ENCODE data around the gene ZKSCAN4.

The ZKSCAN4 gene

DNA sequence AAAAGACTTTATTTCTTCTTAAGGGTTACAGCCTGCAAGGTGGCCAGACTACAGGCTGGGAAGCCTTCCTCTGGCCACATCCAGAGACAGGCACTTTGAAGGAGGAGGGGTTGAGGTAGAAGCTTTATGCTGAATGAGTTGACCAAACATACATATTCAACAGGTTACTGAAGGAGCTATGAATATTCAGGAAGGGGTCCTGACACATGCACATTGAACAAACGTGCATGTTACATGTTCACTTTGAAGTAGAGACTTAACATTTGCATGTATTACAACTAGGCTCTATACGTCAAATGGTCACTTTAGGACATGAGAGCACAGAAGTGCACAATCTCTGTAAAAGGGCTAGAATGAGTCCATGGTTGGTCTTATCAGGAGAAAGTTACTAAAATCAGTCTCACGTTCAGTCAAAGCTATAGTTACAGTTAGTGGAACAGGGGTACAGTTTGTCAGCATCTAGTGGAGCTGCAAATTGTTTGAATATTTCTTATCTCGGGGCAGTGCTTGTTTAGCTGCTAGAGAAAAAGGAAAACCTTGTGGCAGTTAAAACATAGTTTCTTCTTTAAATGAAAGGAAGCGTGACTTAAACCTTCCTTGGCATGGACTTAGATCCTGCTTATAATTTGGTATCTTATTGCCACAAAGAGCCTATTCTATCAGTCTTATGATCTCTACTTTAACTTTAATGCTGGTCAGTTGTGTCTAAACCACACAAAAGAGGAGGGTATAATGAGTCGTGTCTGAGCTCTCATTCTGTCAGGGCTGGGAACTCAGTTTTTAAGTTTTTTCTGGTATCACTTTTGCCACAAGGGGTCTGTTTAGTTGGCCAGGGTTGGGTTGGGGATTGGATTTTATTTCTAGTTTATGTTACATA, 31.6 kb downstream of the ZKSCAN4 start:
- WGBS, result 68% methylated on average over 6 of the region's 6 CpGs
- no peaks in the 10 kb centered on the region for H3K36me3 ChIP-seq (ENCODE audit: insufficient read depth, low read length)
- H3K9me3 ChIP-seq (ENCODE audit: insufficient read depth, low read depth, low read length), result no peaks in the 10 kb centered on the region
- H3K27ac ChIP-seq (ENCODE audit: low read depth, low read length), result no peak overlapping the region
- no peak overlapping the region for H3K9ac ChIP-seq (ENCODE audit: low read depth, low read length)
- peaks cover 74% of the 10 kb centered on the region for H3K27me3 ChIP-seq (ENCODE audit: insufficient read depth, low read length)
- H3K4me3 ChIP-seq (ENCODE audit: low read length), result no peak overlapping the region
- peaks cover 4% of the 10 kb centered on the region; the same call in 1 of the 2 replicates for H3K4me1 ChIP-seq (ENCODE audit: insufficient read depth, low read length)

DNA sequence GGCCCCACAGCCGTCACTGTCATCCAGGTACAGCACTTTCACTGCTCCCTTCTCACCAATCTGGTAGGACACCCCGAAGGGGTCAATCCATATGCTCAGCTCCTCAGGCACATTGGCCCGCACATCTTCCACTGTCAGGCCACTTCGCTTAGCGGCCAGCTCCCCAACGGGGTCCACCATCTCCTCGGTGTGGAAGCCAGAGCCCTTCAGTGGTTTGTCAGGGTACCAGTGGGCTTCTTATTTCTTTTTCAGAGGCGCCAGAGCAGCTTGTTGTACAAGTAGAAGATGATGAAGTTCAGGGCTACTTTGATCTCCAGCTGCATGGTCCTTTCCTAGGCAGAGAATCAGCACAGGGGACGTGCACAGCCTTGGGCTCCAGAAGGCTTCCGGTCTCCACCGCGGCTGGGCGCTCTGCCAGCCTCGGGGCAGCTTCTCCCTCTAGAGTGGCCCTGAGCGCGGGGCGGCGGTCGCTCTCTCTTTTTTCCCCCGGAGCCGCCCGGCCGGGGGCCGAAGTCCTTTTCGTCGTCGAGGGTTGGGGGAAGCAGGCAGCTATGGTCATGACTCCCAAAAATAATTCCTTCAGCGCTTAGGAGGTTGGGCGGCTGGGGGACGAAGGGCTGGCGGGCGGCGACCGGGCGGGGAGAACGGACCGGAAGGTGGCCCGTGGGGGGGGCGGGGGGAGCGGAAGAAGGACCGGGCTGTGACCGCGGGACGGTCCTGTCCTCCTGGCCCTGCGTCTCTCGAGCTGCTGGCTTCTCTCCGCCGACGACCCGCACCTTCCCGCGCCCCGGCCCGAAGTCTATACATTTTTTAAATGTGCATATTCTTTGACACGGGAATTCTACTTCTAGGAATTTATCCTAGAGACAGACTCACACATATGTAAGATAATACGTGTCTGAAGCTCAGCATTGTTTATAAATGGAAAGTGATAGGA, 33.5 kb downstream of the ZKSCAN4 start:
- H3K36me3 ChIP-seq (ENCODE audit: insufficient read depth, low read length), result no peaks in the 10 kb centered on the region
- H3K4me1 ChIP-seq (ENCODE audit: insufficient read depth, low read length), result 0 out of 2 replicates have a peak, but pooled peaks cover 1% of the 10 kb centered on the region
- H3K9me3 ChIP-seq (ENCODE audit: insufficient read depth, low read depth, low read length), result no peaks in the 10 kb centered on the region
- H3K27me3 ChIP-seq (ENCODE audit: insufficient read depth, low read length), result peaks cover 82% of the 10 kb centered on the region
- peak overlapping the region; percentile 70 for H3K4me3 ChIP-seq (ENCODE audit: low read length)
- peak overlapping the region; percentile 45; the same call in 1 of the 2 replicates for H3K9ac ChIP-seq (ENCODE audit: low read depth, low read length)
- WGBS, result 13% methylated on average over 55 of the region's 56 CpGs
- no peak overlapping the region for H3K27ac ChIP-seq (ENCODE audit: low read depth, low read length)

DNA sequence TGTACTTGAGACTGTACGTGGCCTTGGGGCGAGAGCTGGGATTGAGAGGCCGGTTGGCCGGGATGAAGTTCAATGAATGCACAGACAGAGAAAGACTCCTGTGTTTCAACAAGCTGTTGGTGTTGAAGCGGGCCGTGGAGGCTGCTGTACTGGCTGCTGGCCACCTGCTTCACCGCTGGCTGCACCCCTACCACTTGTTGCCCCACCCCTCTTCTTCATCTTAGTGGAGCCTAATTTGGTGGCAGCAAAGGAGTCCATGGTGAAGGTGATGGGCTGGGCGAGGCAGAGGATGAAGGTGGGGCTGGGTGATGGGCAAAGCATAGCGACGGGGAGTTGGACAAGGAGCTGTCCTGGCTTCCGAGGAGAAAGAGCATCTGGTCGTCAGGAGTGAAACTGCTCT, 34.2 kb downstream of the ZKSCAN4 start:
- 91% methylated on average over 12 of the region's 12 CpGs for WGBS
- Histone ChIP-seq H3K9ac (ENCODE audit: low read depth, low read length) (no peak overlapping the region), H3K4me1 (ENCODE audit: insufficient read depth, low read length) (peaks cover 7% of the 10 kb centered on the region; the same call in 1 of the 2 replicates), H3K9me3 (ENCODE audit: insufficient read depth, low read depth, low read length) (no peaks in the 10 kb centered on the region), H3K4me3 (ENCODE audit: low read length) (peak overlapping the region; percentile 70), H3K36me3 (ENCODE audit: insufficient read depth, low read length) (no peaks in the 10 kb centered on the region), H3K27ac (ENCODE audit: low read depth, low read length) (no peak overlapping the region), H3K27me3 (ENCODE audit: insufficient read depth, low read length) (peaks cover 82% of the 10 kb centered on the region)

DNA sequence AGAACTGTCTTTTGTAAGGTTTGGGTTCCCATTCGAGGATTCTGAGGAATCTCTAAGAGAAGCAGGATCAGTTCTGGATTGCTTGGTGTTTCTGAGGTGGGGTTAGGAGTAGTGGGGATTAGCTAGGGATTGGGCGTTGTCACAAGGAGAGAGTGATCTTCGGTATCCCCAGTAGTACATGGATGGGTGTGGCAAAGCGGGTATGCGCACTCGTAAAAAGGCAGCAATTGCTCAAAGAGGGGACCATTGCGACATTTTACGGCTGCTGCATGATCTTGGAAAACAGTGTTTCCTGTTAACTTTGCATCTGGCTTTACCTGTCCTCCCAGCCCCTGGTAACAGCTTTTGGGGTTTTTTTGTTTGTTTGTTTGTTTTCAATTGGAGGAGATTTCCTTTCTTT, 36.6 kb downstream of the ZKSCAN4 start:
- 85% methylated on average over 8 of the region's 8 CpGs for WGBS
- Histone ChIP-seq H3K9ac (ENCODE audit: low read depth, low read length) (no peak overlapping the region), H3K27me3 (ENCODE audit: insufficient read depth, low read length) (peaks cover 82% of the 10 kb centered on the region), H3K4me1 (ENCODE audit: insufficient read depth, low read length) (peaks cover 10% of the 10 kb centered on the region; the same call in 1 of the 2 replicates), H3K27ac (ENCODE audit: low read depth, low read length) (no peak overlapping the region), H3K9me3 (ENCODE audit: insufficient read depth, low read depth, low read length) (no peaks in the 10 kb centered on the region), H3K36me3 (ENCODE audit: insufficient read depth, low read length) (no peaks in the 10 kb centered on the region), H3K4me3 (ENCODE audit: low read length) (no peak overlapping the region)

DNA sequence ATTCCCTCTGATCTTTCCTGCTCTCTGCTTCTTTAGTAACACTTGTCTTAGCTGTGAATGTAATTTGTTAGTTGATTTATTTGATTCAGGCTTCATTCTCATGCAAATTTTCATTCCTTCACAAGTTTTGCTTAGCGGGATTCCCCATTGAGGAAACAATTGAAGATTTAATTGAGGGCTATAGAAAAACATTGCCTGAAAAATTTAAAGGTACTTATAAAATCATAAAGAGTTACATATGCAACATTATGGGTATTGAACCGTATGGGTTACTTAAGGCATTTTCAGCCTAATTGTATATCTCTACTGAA, 38.9 kb downstream of the ZKSCAN4 start:
- no CpG with 5 or more reads among the region's 2 CpGs for WGBS

DNA sequence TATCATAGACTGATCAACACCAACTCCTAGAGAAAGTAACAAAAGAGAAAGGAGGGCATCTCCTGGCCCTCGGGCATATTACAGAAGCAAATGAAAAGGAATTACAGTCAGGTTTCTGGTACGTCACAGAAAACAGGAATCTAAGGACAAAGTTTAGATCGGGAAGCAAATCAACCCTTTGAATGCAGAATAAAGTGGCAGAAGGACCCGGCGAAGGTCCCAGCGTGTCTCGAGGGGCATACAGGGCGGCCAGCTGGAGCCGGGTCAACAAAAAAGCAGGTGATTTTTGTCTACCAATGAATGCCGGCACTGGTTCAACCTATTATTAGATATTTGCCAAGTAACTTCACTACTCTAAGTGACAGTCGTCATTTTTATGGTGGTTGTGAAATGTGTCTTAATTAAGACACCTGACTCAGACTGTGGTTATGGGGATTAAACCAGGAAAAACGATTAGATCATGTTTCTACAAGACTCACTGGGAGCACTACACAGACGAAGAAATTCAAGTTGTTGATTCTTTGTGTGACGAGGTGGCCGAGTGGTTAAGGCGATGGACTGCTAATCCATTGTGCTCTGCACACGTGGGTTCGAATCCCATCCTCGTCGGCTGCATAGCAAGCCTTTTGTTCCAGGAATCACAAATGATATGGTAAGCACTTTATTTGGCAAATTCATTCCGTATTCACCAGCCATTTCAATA, 39.4 kb downstream of the ZKSCAN4 start:
- H3K4me3 ChIP-seq (ENCODE audit: low read length), result peak overlapping the region; percentile 76
- H3K36me3 ChIP-seq (ENCODE audit: insufficient read depth, low read length), result no peaks in the 10 kb centered on the region
- H3K27me3 ChIP-seq (ENCODE audit: insufficient read depth, low read length), result peaks cover 87% of the 10 kb centered on the region
- H3K9me3 ChIP-seq (ENCODE audit: insufficient read depth, low read depth, low read length), result no peaks in the 10 kb centered on the region
- under 1% methylated on average over 21 of the region's 21 CpGs for WGBS
- H3K27ac ChIP-seq (ENCODE audit: low read depth, low read length), result no peak overlapping the region
- peak overlapping the region; percentile 44; the same call in 1 of the 2 replicates for H3K9ac ChIP-seq (ENCODE audit: low read depth, low read length)
- peaks cover 10% of the 10 kb centered on the region; the same call in 1 of the 2 replicates for H3K4me1 ChIP-seq (ENCODE audit: insufficient read depth, low read length)

More for the DNA sequence above, 38.9 kb downstream of the ZKSCAN4 start:
- no peaks in the 10 kb centered on the region for H3K36me3 ChIP-seq (ENCODE audit: insufficient read depth, low read length)
- peaks cover 10% of the 10 kb centered on the region; the same call in 1 of the 2 replicates for H3K4me1 ChIP-seq (ENCODE audit: insufficient read depth, low read length)
- H3K4me3 ChIP-seq (ENCODE audit: low read length), result peak overlapping the region; percentile 76
- H3K9ac ChIP-seq (ENCODE audit: low read depth, low read length), result no peak overlapping the region
- H3K27me3 ChIP-seq (ENCODE audit: insufficient read depth, low read length), result peaks cover 87% of the 10 kb centered on the region
- no peak overlapping the region for H3K27ac ChIP-seq (ENCODE audit: low read depth, low read length)
- no peaks in the 10 kb centered on the region for H3K9me3 ChIP-seq (ENCODE audit: insufficient read depth, low read depth, low read length)

DNA sequence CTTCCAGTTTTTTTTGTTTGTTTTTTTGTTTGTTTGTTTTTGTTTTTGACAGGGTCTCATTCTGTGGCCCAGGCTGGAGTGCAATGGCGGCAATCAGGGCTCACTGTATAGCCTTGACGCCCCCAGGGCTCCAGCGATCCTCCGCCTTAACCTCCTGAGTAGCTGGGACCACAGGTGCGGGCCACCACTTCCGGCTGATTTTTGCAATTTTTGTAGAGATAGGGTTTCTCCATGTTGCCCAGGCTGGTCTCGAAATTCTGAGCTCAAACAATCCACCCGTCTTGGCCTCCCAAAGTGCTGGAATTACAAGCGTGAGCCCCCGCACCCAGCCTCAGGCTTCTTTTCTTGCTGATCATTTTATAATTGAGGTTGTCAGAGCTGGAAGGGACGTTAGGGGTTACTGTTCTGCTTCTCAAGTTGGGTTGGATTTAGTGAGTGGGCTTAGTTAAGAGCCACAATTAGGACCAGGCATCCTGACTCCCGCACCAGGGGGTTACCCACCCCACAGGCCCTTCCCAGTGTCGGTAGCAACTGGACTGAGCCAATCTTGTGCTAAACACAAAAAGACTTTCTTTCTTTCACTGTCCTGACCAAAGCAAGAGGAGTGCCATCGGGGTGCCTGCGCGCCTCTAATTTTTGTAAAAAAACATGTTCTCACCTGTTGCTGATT, 40.1 kb downstream of the ZKSCAN4 start:
- Histone ChIP-seq H3K4me1 (ENCODE audit: insufficient read depth, low read length) (peaks cover 10% of the 10 kb centered on the region; the same call in 1 of the 2 replicates), H3K4me3 (ENCODE audit: low read length) (peak overlapping the region; percentile 76), H3K9me3 (ENCODE audit: insufficient read depth, low read depth, low read length) (no peaks in the 10 kb centered on the region), H3K27me3 (ENCODE audit: insufficient read depth, low read length) (peaks cover 91% of the 10 kb centered on the region), H3K9ac (ENCODE audit: low read depth, low read length) (peak overlapping the region; percentile 44; the same call in 1 of the 2 replicates), H3K36me3 (ENCODE audit: insufficient read depth, low read length) (no peaks in the 10 kb centered on the region), H3K27ac (ENCODE audit: low read depth, low read length) (no peak overlapping the region)
- WGBS, result 4% methylated on average over 16 of the region's 16 CpGs

DNA sequence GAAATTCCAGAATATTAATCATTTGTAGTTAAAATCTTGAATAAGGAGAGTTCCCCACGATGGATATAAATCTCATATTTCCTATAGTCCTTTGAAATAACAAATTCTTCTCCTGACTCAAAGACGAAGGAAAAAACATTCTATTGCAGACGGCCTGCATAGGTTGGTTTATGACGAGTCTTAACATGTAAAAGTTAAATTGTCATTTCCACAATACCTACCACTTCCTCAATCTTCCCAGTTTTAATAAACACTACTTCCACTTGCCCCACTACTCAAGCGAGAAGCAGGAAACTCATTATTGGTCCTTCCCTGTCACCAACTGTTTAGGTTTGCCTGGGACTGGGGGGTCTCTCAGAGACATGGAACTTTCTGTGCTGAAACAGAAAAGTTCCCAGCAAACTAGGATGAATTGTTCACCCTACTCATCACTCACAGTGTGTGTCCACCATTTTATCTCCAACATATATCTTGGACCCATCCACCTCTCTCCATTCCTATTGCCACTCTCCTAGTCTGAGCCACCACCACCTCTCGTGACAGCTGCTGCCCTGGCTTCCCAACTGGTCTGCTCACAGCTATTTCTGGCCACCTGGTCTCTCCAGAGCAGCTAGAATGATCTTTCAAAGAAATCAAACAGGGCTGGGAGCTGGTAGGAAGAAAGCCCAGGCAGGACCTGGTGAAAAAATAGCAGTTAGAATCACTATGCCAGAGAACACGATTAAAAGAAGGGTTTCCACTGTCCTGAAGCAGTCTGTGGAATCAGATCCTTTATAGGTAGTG, 42.1 kb downstream of the ZKSCAN4 start:
- H3K4me1 ChIP-seq (ENCODE audit: insufficient read depth, low read length), result peaks cover 10% of the 10 kb centered on the region; the same call in 1 of the 2 replicates
- H3K36me3 ChIP-seq (ENCODE audit: insufficient read depth, low read length), result no peaks in the 10 kb centered on the region
- H3K4me3 ChIP-seq (ENCODE audit: low read length), result no peak overlapping the region
- WGBS, result 77% methylated on average over 6 of the region's 7 CpGs
- H3K9me3 ChIP-seq (ENCODE audit: insufficient read depth, low read depth, low read length), result no peaks in the 10 kb centered on the region
- peaks cover 95% of the 10 kb centered on the region for H3K27me3 ChIP-seq (ENCODE audit: insufficient read depth, low read length)
- H3K9ac ChIP-seq (ENCODE audit: low read depth, low read length), result no peak overlapping the region
- no peak overlapping the region for H3K27ac ChIP-seq (ENCODE audit: low read depth, low read length)

DNA sequence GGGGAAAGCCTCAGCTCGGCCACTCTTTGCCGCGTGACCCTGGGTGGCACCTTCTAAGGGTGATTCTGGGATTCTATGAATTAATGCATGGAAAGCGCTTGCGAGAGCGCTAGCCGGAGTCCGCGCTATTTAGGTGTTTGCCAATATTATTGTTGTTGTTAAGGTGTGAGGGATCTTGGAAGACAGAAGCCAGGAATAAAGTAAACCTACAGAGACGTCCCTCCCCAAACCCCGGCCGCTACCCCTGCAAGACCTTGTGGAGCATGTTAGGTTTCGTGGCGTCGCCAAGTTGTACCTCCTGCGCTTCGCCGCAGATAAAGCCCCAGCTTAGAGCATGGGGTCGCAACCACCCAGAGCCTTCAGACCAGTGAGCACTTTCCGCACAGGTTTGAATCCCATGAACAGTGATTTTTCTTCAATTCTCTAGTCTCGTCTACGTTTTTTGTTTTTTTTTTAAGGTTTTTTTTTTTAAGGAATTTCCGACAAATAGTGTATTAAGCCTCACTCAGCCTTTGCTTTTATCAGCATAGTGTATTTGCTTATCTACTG, 43.9 kb downstream of the ZKSCAN4 start:
- Histone ChIP-seq H3K4me3 (ENCODE audit: low read length) (peak overlapping the region; percentile 57), H3K9ac (ENCODE audit: low read depth, low read length) (no peak overlapping the region), H3K4me1 (ENCODE audit: insufficient read depth, low read length) (peaks cover 5% of the 10 kb centered on the region; the same call in 1 of the 2 replicates), H3K27me3 (ENCODE audit: insufficient read depth, low read length) (peaks cover 97% of the 10 kb centered on the region), H3K27ac (ENCODE audit: low read depth, low read length) (no peak overlapping the region), H3K36me3 (ENCODE audit: insufficient read depth, low read length) (no peaks in the 10 kb centered on the region), H3K9me3 (ENCODE audit: insufficient read depth, low read depth, low read length) (no peaks in the 10 kb centered on the region)
- under 1% methylated on average over 21 of the region's 23 CpGs for WGBS
